ENCODE measurements around the gene PPM1D. TPM values are rescaled to one million over a fixed set of nuclear protein-coding genes. Genes with fewer than 3 reads are reported as not detected.
A peak's percentile ranks its signal among the peaks of the same experiment; 100 is the strongest.
"Not testable (repeated sequence)": the region's sequence is repeated elsewhere in the genome, so short reads cannot be mapped to it uniquely, and the experiment has no call there.

Gene PPM1D
- polyA plus RNA-seq, 2 of the 4 experiments (the other 2 are of a cell fraction) = 10.5 to 13.5 TPM

DNA sequence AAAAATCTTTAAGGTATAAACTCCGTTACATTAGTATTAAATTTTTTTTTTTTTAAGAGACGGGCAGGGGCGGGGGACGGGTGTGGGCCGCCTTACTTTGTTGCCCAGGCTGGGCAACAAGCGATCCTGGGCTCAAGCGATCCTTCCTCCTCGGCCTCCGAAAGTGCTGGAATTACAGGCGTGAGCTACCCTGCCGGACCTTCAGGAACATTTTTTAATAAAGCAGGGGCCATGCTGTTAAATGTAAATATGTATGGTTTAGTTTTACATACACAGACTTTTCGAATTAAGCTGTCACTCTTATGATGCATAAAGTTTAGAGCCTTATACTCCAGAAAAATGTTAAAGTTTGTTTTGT, 2.4 kb downstream of the PPM1D start:
- ATAC-seq = no peak
- no peak for FAIRE-seq
- POLR2A ChIA-PET = interaction anchor here (0.6 to 1.3 kb wide), 2 partner anchors 76 to 1460 kb away, joined by 5 to 6 read pairs; partner anchors contain the start of gene APPBP2
- no peak for TF ChIP-seq JUNB (IDR thresholded peaks at IDR 0.05)
- no peak for TF ChIP-seq SREBF2 (IDR thresholded peaks at IDR 0.05)
- no peak for TF ChIP-seq HEYL (CRISPR knock-in tag; IDR thresholded peaks at IDR 0.05)
- no peak for TF ChIP-seq KDM1A (IDR thresholded peaks at IDR 0.05; ENCODE audit: low read depth)
- no peak for TF ChIP-seq HOXB13 (CRISPR knock-in tag; IDR thresholded peaks at IDR 0.05; ENCODE audit: low read depth)
- no peak for TF ChIP-seq MYC (IDR thresholded peaks at IDR 0.05; ENCODE audit: borderline replicate concordance, low read length)
- no peak for TF ChIP-seq NFE2L2 (conservative IDR thresholded peaks at IDR 0.05; ENCODE audit: low read length)
- TF ChIP-seq HOXA7 (CRISPR knock-in tag; IDR thresholded peaks at IDR 0.05) = no peak
- no peak for TF ChIP-seq MAZ (IDR thresholded peaks at IDR 0.05; ENCODE audit: borderline replicate concordance, low read depth, low read length)
- no peak for TF ChIP-seq MAFK (IDR thresholded peaks at IDR 0.05; ENCODE audit: partially characterized antibody)
- no peak for TF ChIP-seq PHF8 (IDR thresholded peaks at IDR 0.05; ENCODE audit: borderline replicate concordance, low read depth)
- TF ChIP-seq ZNF302 (CRISPR knock-in tag; IDR thresholded peaks at IDR 0.05) = no peak
- Histone ChIP-seq H3K4me2 (peak overlapping the region; percentile 68), H3K27ac (peak overlapping the region; percentile 27 to 56; a peak in 4 of 6 replicates), H3K4me3 (peak overlapping the region; percentile 88), H3K9me3 (no peaks in the 10 kb centered on the region), H3K4me1 (peaks cover 35% of the 10 kb centered on the region)
- 30% methylated on average over 12 of the region's 12 CpGs for WGBS (ENCODE audit: missing lambda C conversion rate)
- CTCF ChIA-PET = interaction anchor here (0.7 to 3.9 kb wide), 9 partner anchors 11 to 451 kb away, joined by 3 to 31 read pairs (median 8); no protein-coding TSS in a partner anchor
- peak in 1 of 2 experiments; percentile 22 for DNase-seq (ENCODE audit: low read depth in 1 of 2, low spot score in 1 of 2)

DNA sequence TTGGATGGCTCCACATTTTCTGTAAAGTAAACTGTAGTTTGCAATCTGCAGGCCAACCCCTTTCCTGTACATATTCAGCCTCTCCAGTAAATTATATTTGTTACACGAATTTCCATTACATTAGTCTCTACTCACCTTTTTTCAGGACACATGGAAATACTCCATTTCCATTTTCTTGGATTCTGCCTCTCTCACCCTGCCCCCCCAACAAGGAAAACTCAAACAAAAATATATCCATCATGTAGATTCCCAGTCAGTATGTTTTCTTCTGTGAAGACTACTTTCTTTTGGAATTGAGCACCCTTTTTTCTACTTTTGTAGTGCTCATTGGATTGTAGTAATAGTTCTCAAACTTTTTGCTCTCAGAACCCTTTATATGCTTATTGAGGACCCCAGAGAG, 2.9 kb downstream of the PPM1D start:
- Histone ChIP-seq H3K27ac (0 out of 6 replicates have a peak overlapping the region, but pooled peaks of 1 of the 2 experiments have one; percentile 1), H3K4me1 (peaks cover 35% of the 10 kb centered on the region), H3K9me3 (no peaks in the 10 kb centered on the region), H3K4me3 (peak overlapping the region; percentile 88; the same call in 2 of the 3 replicates), H3K4me2 (peak overlapping the region; percentile 68)
- 0% methylated on average over 1 of the region's 1 CpG for WGBS (ENCODE audit: missing lambda C conversion rate)
- FAIRE-seq = no peak
- TF ChIP-seq EHF (CRISPR knock-in tag; IDR thresholded peaks at IDR 0.05) (no peak), ZFP36 (IDR thresholded peaks at IDR 0.05; ENCODE audit: borderline replicate concordance, partially characterized antibody) (no peak), HEYL (CRISPR knock-in tag; IDR thresholded peaks at IDR 0.05) (no peak), NFE2L2 (conservative IDR thresholded peaks at IDR 0.05; ENCODE audit: low read length) (no peak), HDAC2 (IDR thresholded peaks at IDR 0.05) (no peak), CHD4 (IDR thresholded peaks at IDR 0.05; ENCODE audit: borderline replicate concordance) (no peak), HES2 (IDR thresholded peaks at IDR 0.05) (no peak)
- TF ChIP-seq, protein P1, sequence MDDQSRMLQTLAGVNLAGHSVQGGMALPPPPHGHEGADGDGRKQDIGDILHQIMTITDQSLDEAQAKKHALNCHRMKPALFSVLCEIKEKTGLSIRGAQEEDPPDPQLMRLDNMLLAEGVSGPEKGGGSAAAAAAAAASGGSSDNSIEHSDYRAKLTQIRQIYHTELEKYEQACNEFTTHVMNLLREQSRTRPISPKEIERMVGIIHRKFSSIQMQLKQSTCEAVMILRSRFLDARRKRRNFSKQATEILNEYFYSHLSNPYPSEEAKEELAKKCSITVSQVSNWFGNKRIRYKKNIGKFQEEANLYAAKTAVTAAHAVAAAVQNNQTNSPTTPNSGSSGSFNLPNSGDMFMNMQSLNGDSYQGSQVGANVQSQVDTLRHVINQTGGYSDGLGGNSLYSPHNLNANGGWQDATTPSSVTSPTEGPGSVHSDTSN (IDR thresholded peaks at IDR 0.05) = no peak
- TF ChIP-seq, protein P2, sequence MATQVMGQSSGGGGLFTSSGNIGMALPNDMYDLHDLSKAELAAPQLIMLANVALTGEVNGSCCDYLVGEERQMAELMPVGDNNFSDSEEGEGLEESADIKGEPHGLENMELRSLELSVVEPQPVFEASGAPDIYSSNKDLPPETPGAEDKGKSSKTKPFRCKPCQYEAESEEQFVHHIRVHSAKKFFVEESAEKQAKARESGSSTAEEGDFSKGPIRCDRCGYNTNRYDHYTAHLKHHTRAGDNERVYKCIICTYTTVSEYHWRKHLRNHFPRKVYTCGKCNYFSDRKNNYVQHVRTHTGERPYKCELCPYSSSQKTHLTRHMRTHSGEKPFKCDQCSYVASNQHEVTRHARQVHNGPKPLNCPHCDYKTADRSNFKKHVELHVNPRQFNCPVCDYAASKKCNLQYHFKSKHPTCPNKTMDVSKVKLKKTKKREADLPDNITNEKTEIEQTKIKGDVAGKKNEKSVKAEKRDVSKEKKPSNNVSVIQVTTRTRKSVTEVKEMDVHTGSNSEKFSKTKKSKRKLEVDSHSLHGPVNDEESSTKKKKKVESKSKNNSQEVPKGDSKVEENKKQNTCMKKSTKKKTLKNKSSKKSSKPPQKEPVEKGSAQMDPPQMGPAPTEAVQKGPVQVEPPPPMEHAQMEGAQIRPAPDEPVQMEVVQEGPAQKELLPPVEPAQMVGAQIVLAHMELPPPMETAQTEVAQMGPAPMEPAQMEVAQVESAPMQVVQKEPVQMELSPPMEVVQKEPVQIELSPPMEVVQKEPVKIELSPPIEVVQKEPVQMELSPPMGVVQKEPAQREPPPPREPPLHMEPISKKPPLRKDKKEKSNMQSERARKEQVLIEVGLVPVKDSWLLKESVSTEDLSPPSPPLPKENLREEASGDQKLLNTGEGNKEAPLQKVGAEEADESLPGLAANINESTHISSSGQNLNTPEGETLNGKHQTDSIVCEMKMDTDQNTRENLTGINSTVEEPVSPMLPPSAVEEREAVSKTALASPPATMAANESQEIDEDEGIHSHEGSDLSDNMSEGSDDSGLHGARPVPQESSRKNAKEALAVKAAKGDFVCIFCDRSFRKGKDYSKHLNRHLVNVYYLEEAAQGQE (IDR thresholded peaks at IDR 0.05) = no peak
- POLR2A ChIA-PET = interaction anchor here (1.3 kb wide), 1 partner anchor 76 kb away, joined by 6 read pairs; the partner anchor contains the start of gene APPBP2
- CTCF ChIA-PET = interaction anchor here (0.7 to 3.9 kb wide), 6 partner anchors 14 to 451 kb away, joined by 3 to 31 read pairs (median 12); no protein-coding TSS in a partner anchor
- no peak for DNase-seq (ENCODE audit: low read depth in 1 of 2, low spot score in 1 of 2)
- no peak for ATAC-seq

GRCh38 chr17:60603477-60603876, 3.5 kb downstream of the PPM1D start:
- H3K4me3 ChIP-seq; FAIRE-seq; H3K9me3 ChIP-seq; H3K27ac ChIP-seq; ATAC-seq; DNase-seq (ENCODE audit: low read depth in 1 of 2, low spot score in 1 of 2): not testable (repeated sequence)
- ChIA-PET POLR2A (interaction anchor here (1.3 kb wide), 1 partner anchor 77 kb away, joined by 6 read pairs; the partner anchor contains the start of gene APPBP2), CTCF (interaction anchor here (1.0 to 5.5 kb wide), 4 partner anchors 9 to 35 kb away, joined by 3 to 34 read pairs (median 5); no protein-coding TSS in a partner anchor)
- Histone ChIP-seq H3K4me1 (peaks cover 35% of the 10 kb centered on the region), H3K4me2 (peak overlapping the region; percentile 68; the same call in 2 of the 3 replicates)
- 91% methylated on average over 10 of the region's 10 CpGs for WGBS (ENCODE audit: missing lambda C conversion rate)

Measured in A549 (cell line).